Thymus (tissue), 14 donors: ENCODE data around the gene WNT1. TPM values are rescaled to one million over a fixed set of nuclear protein-coding genes. Genes with fewer than 3 reads are reported as not detected.

Source experiments
- DNase-seq, 9 donors: peaks; one replicate each; pipeline ENCODE4 v3.0.0-alpha.2; 2013; ENCODE audit warnings: low spot score in 9 of 9, low read depth in 6 of 9, missing footprints in 1 of 9
- H3K27ac ChIP-seq, 2 donors: one replicate each; pipeline ENCODE4 v1.5.1; 2013; ENCODE audit warnings: control low read depth in 1 of 2, low read depth in 1 of 2, low read length in 1 of 2, mild to moderate bottlenecking in 1 of 2, moderate library complexity in 1 of 2
- H3K27me3 ChIP-seq, 2 donors: one replicate each; pipeline ENCODE4 v1.5.1; 2013; ENCODE audit warnings: low read length in 1 of 2; ENCODE audit not compliant: control insufficient read depth in 2 of 2, insufficient read depth in 1 of 2
- H3K36me3 ChIP-seq, 2 donors: one replicate each; pipeline ENCODE4 v1.5.1; 2013; ENCODE audit warnings: low read length in 1 of 2, mild to moderate bottlenecking in 1 of 2, moderate library complexity in 1 of 2; ENCODE audit not compliant: control insufficient read depth in 2 of 2, insufficient read depth in 2 of 2
- H3K4me1 ChIP-seq, 2 donors: one replicate each; pipeline ENCODE4 v1.5.1; 2013; ENCODE audit warnings: low read length in 2 of 2; ENCODE audit not compliant: control insufficient read depth in 2 of 2, insufficient read depth in 2 of 2
- H3K4me3 ChIP-seq, 2 donors: one replicate each; pipeline ENCODE4 v1.5.1; 2013; ENCODE audit warnings: low read length in 2 of 2, control low read depth in 1 of 2, mild to moderate bottlenecking in 1 of 2
- H3K9me3 ChIP-seq, 2 donors: one replicate each; pipeline ENCODE4 v1.5.1; 2013; ENCODE audit warnings: low read length in 1 of 2, mild to moderate bottlenecking in 1 of 2; ENCODE audit not compliant: control insufficient read depth in 2 of 2, insufficient read depth in 1 of 2
- WGBS: extraction: QIAGEN DNeasy Blood & Tissue Kit; methylation state at CpG from one replicate; pipeline ENCODE4 v1.1.7; 2013; 5-methylcytosine and 5-hydroxymethylcytosine counted together
- long read RNA-seq, 10 donors: transcript quantifications; one replicate each; lab custom pipeline, GENCODE V29; 2026
- polyA plus RNA-seq: library from polyadenylated mRNA; stranded (reverse); fragments of 200-250 nt; gene quantifications from one replicate; pipeline ENCODE4 v1.2.3, GENCODE V29; 2013
- total RNA-seq: library from RNA; stranded (reverse); fragments of 120-200 nt; gene quantifications from one replicate; pipeline ENCODE4 v1.2.4, GENCODE V29; 2013
- donor health status: healthy.

Gene WNT1
- not detected for total RNA-seq
- 0.05 TPM for polyA plus RNA-seq
- long read RNA-seq, donor 1, result 0 reads
- long read RNA-seq, donor 2, result 0 reads
- long read RNA-seq, donor 3, result 0 reads
- long read RNA-seq, donor 4, result 0 reads
- long read RNA-seq, donor 5, result 0 reads
- long read RNA-seq, donor 6, result 0 reads
- long read RNA-seq, donor 7, result 0 reads
- long read RNA-seq, donor 8, result 0 reads
- long read RNA-seq, donor 9, result 0 reads
- long read RNA-seq, donor 10, result 0 reads

DNA sequence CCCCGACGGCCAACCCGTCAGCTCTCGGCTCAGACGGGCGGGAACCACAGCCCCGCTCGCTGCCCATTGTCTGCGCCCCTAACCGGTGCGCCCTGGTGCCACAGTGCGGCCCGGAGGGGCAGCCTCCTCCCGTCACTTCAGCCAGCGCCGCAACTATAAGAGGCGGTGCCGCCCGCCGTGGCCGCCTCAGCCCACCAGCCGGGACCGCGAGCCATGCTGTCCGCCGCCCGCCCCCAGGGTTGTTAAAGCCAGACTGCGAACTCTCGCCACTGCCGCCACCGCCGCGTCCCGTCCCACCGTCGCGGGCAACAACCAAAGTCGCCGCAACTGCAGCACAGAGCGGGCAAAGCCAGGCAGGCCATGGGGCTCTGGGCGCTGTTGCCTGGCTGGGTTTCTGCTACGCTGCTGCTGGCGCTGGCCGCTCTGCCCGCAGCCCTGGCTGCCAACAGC is at the start of gene WNT1:
TSS of gene WNT1 (plus strand) at position 32 of the 450 bp plus-strand sequence. CDS start at position 361, 329 bp downstream.
- Histone ChIP-seq H3K27ac (no peak within 1 kb of the TSS), H3K36me3 (peaks cover 0 to 2% of the 10 kb centered on the region in 2 donors), H3K4me1 (peaks cover 21 to 52% of the 10 kb centered on the region in 2 donors), H3K9me3 (peaks cover 2 to 25% of the 10 kb centered on the region in 2 donors), H3K27me3 (peaks cover 85 to 100% of the 10 kb centered on the region in 2 donors), H3K4me3 (peak within 1 kb of the TSS in 1 of 2 donors; percentile 55)
- 5% methylated on average over 45 of the region's 45 CpGs for WGBS
- DNase-seq, result no peak

DNA sequence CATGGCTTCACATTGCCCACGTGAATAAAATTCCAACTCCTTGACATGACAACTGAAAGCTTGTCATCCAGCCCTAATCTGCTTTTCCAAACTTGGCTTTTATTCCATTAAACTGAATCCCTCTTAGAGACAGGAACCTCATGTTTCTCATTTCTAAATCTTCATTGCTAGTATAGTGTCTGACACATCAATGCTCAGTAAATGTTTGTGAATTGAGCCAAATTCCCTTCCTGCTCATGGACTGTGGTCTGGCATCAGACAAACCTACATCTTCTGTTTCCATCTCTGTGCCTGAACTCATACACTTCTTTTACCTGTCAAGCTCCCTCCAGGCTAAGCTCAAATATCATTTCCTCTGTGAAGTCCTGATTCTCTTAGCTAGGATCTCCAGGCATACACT is 48.6 kb upstream of the WNT1 start:
- Histone ChIP-seq H3K27me3 (no peaks in the 10 kb centered on the region), H3K36me3 (peaks cover 11 to 41% of the 10 kb centered on the region in 2 donors), H3K27ac (no peak overlapping the region), H3K9me3 (no peaks in the 10 kb centered on the region), H3K4me3 (no peak overlapping the region), H3K4me1 (peaks cover 13 to 27% of the 10 kb centered on the region in 2 donors)
- WGBS, result 90% methylated on average over 1 of the region's 1 CpG
- no peak for DNase-seq

DNA sequence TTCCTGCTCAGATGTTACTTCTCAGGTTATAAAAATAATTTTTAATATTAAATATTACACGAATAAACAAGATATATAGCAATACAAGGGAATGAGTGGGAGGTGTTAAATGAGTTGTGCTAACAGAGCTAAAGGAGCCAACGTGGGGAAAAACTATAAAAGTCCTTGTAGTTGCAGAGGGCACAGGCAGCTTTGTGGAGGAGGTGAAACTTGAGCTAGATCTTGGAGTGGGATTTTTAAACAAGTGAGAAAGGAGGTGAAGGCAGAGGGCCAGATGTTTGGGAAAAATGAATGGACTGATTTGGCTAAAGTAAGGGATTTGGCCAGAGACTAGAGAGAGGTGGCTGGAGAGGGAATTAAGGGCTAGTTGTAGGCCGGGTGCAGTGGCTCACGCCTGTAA is 47.6 kb upstream of the WNT1 start:
- DNase-seq, result no peak
- H3K27ac ChIP-seq, result no peak overlapping the region
- peaks cover 14 to 26% of the 10 kb centered on the region in 2 donors for H3K4me1 ChIP-seq
- H3K9me3 ChIP-seq, result no peaks in the 10 kb centered on the region
- 98% methylated on average over 4 of the region's 4 CpGs for WGBS
- H3K36me3 ChIP-seq, result peaks cover 11 to 48% of the 10 kb centered on the region in 2 donors
- no peak overlapping the region for H3K4me3 ChIP-seq
- no peaks in the 10 kb centered on the region for H3K27me3 ChIP-seq

DNA sequence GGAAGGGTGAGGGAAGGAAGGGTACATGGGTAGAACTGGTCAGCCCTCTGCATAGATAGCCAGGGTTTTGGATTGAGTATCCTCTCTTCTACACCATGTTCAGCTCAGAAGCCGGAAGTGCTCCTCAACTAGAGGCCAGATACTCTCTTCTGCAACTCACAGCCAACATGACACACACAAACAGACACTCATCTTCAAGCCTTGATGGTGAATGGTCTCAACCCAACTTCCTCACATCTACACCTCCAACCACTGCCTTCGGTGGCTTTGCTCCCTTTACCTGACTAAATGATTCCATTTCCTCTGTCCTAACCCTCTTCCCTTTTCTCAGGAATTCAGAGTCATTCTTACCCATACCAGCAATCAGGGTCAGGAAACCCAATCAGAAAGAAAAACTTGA is 45.2 kb upstream of the WNT1 start:
- Histone ChIP-seq H3K4me1 (peaks cover 10 to 21% of the 10 kb centered on the region in 2 donors), H3K27me3 (no peaks in the 10 kb centered on the region), H3K27ac (no peak overlapping the region), H3K36me3 (peaks cover 30 to 64% of the 10 kb centered on the region in 2 donors), H3K4me3 (no peak overlapping the region), H3K9me3 (no peaks in the 10 kb centered on the region)
- DNase-seq, result no peak
- WGBS, result 89% methylated on average over 2 of the region's 2 CpGs

DNA sequence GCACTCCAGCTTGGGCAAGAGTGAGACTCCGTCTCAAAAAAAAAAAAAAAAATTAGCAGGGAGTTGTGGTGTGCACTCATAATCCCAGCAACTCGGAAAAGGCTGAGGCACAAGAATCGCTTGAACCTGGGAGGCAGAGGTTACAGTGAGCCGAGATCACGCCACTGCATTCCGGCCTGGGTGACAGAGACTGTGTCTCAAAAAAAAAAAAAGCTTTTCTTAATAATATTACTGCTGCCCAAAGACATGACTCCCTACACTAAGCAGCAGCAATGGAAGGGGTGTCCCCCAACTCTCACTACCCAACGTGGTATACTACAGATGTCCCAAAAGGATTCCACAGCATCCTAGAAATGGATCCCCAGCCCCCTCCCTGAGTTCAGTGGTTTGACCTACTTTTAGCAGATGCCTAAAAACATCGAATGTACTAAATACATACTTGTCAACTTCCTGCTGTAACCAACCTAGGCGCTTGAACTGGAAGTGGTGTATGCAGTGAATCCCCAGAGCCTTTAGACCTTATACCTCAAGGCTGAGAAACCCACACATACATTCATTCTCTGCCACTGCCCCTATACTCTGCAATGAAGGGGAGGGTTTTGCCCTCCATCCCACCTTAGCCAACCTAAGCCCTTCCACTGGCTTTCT is 44.3 kb upstream of the WNT1 start:
- no peak overlapping the region for H3K4me3 ChIP-seq
- 79% methylated on average over 9 of the region's 9 CpGs for WGBS

DNA sequence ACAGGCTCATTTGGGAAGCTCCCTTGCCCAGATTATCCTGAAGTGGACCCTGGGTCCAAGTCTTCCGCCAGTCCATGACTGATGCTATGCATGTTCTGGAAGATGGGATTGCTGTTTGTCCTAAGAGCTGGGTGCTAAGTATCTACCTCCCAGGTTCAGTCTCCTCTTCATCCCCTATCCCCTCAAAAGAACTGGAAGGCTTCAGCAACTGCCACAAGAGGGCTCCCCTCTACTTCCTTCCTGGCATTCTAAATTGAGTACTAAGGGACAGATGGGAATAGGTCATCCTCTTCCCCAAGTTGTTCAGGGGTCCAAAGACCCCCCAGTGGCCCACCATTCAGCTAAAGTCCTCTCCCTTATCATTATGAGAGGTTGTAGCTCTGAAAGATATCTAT is 43.8 kb upstream of the WNT1 start:
- peaks cover 43 to 77% of the 10 kb centered on the region in 2 donors for H3K36me3 ChIP-seq
- peaks cover 10 to 21% of the 10 kb centered on the region in 2 donors for H3K4me1 ChIP-seq
- no peaks in the 10 kb centered on the region for H3K9me3 ChIP-seq
- H3K27me3 ChIP-seq, result no peaks in the 10 kb centered on the region
- no peak overlapping the region for H3K4me3 ChIP-seq
- WGBS, result 98% methylated on average over 1 of the region's 1 CpG
- peak in 3 of 9 donors; percentile 7 to 45 (median 22) for DNase-seq
- H3K27ac ChIP-seq, result peak overlapping the region; percentile 88 to 90

More for the DNA sequence above, 44.3 kb upstream of the WNT1 start:
- Histone ChIP-seq H3K4me1 (peaks cover 10 to 21% of the 10 kb centered on the region in 2 donors), H3K27me3 (no peaks in the 10 kb centered on the region), H3K36me3 (peaks cover 39 to 73% of the 10 kb centered on the region in 2 donors), H3K27ac (peak overlapping the region; percentile 88 to 90), H3K9me3 (no peaks in the 10 kb centered on the region)
- peak in 5 of 9 donors; percentile 35 to 71 (median 44) for DNase-seq

DNA sequence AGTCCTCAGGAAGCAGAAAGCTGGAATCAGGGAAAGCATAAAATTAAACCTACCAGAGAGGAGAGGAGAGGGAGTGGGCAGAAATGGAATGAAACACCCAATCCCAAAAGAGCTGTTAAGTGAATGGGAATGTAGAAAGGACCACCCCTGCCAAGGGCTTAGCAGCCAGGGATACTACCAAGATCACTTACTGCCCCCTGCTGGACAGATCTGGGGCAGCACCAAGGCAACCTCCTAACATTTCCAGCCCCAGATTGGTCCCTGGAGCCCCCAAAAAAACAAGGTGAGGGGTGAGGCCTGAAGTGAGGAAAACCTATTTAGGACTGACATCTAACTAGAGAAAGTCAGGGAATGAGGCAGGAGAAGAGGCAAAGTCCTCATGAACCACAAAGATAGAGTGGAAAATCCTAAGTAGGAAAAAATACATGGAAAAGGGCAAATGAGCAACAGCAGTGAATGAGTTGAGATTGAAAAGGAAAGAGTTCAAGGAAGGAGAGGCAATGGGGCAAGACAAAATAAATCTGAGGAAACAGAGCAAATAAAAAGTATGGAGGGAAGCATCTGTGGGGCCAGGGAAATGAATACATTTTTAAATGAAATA is 41.6 kb upstream of the WNT1 start:
- Histone ChIP-seq H3K27me3 (no peaks in the 10 kb centered on the region), H3K36me3 (peaks cover 60 to 81% of the 10 kb centered on the region in 2 donors), H3K4me3 (no peak overlapping the region), H3K4me1 (peaks cover 10 to 21% of the 10 kb centered on the region in 2 donors), H3K9me3 (no peaks in the 10 kb centered on the region), H3K27ac (no peak overlapping the region)
- DNase-seq, result peak in 6 of 9 donors; percentile 45 to 83 (median 68)

DNA sequence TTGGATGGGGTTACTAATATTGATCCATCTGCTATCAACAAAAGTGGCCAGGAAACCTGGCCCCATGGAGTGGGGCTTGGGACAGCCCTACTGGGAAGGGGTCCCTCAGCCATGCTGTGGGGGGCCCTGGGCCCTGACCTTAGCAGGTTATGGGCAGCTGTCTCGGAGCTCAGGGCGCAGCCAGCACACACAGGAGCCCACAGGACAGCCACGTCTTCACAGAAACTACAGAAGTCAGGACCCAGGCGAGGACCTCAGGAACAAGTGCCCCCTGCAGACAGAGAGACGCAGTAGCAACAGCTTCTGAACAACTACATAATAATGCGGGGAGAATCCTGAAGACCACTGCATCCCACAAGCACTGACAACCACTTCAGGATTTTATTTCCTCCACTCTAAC is 41.0 kb upstream of the WNT1 start:
- H3K4me3 ChIP-seq, result no peak overlapping the region
- peaks cover 10 to 21% of the 10 kb centered on the region in 2 donors for H3K4me1 ChIP-seq
- WGBS, result 94% methylated on average over 6 of the region's 6 CpGs
- no peak for DNase-seq
- peaks cover 63 to 84% of the 10 kb centered on the region in 2 donors for H3K36me3 ChIP-seq
- H3K27ac ChIP-seq, result no peak overlapping the region
- H3K27me3 ChIP-seq, result no peaks in the 10 kb centered on the region
- H3K9me3 ChIP-seq, result no peaks in the 10 kb centered on the region

DNA sequence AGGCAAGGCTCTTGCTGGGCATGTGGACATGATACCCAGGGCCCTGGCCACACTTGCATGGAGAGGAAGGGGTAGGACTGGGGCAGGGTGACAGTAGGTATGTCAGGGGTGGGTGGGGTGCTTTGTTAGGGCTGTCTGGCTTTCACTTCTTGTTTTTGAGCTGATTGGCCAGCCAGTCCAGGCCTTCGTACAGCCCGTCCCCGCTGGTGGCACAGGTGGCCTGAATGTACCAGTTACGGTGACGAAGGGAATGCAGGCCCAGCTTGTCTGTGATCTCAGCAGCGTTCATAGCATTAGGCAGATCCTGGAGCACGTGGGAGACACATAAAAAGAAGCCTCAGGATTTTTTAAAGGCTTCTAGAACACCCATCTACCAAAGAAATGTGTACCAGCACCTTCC is 39.3 kb upstream of the WNT1 start:
- Histone ChIP-seq H3K27me3 (no peaks in the 10 kb centered on the region), H3K4me1 (peaks cover 8 to 10% of the 10 kb centered on the region in 2 donors), H3K27ac (no peak overlapping the region), H3K9me3 (no peaks in the 10 kb centered on the region), H3K4me3 (no peak overlapping the region), H3K36me3 (peaks cover 57 to 79% of the 10 kb centered on the region in 2 donors)
- DNase-seq, result no peak
- 99% methylated on average over 7 of the region's 7 CpGs for WGBS
